K562 (cell line): ENCODE measurements around the gene SLC7A4. TPM values are rescaled to one million over a fixed set of nuclear protein-coding genes. Genes with fewer than 3 reads are reported as not detected.

ENCODE experiments used
- ATAC-seq: fragments of 200-7000 bp; cut with Tn5 transposase; 3 replicates; pipeline ENCODE4 v1.9.1; 2020; ENCODE audit warnings: moderate library complexity
- BruUV-seq: library from RNA; stranded (reverse); fragments of 400-500 nt; replicated peaks from 2 replicates; lab custom pipeline; 2021; lab: Mats Ljungman, UMichigan
- CTCF ChIA-PET: fragments of 300-600 bp; formaldehyde crosslinking; extraction: SDS; loops from one replicate; lab custom pipeline; 2021; ENCODE audit warnings: low intra/inter-chr PET ratio; lab: Yijun Ruan, JAX
- POLR2A ChIA-PET: fragments of 300-600, 350-650 bp; sonication (Branson Sonifier 250); formaldehyde crosslinking; extraction: SDS; loops from one replicate; lab custom pipeline; 2021; ENCODE audit warnings: antibody characterized with exemption, inconsistent platforms; lab: Yijun Ruan, JAX
- DNase-seq, 4 experiments: peaks; one replicate each; pipeline versions ENCODE4 v3.0.0 to v3.0.0-alpha.2; 2011 to 2018; ENCODE audit warnings: low spot score in 3 of 4, mixed read lengths in 3 of 4; ENCODE audit errors: extremely low read depth in 1 of 4
- FAIRE-seq: peaks from 2 replicates; lab custom pipeline; 2011; peaks lifted over from hg19 to GRCh38; lab: Jason Lieb, UNC
- H2AFZ ChIP-seq: 2 replicates; pipeline ENCODE4 v1.6.0; 2011; ENCODE audit warnings: low read depth, low read length, control low read depth, inconsistent platforms
- H3K27ac ChIP-seq: fragments of 200-600 bp; 3 replicates; pipeline ENCODE4 v1.8.0; 2011; ENCODE audit warnings: low read depth, mild to moderate bottlenecking, control low read depth, inconsistent platforms, low read length, moderate library complexity, mixed read lengths; ENCODE audit errors: extremely low read depth
- H3K27me3 ChIP-seq, 2 experiments: fragments of 300-600 bp in 1 of 2; 2 replicates in 1 of 2; 3 replicates in 1 of 2; pipeline versions ENCODE4 v1.6.0 to v1.8.0; 2011; ENCODE audit warnings: inconsistent platforms in 2 of 2, low read length in 2 of 2, mild to moderate bottlenecking in 1 of 2, mixed read lengths in 1 of 2, moderate library complexity in 1 of 2; ENCODE audit not compliant: control insufficient read depth in 2 of 2, insufficient read depth in 2 of 2
- H3K36me3 ChIP-seq: fragments of 300-600 bp; 3 replicates; pipeline ENCODE4 v1.8.0; 2011; ENCODE audit warnings: mild to moderate bottlenecking, low read length, inconsistent platforms; ENCODE audit not compliant: control insufficient read depth, insufficient read depth
- H3K4me1 ChIP-seq, 2 experiments: fragments of 200-600 bp in 1 of 2; replicated peaks in 1 of 2; 2 replicates in 1 of 2; 3 replicates in 1 of 2; pipeline versions ENCODE4 v1.5.1 to v1.8.0; 2011; ENCODE audit warnings: inconsistent platforms in 2 of 2, low read length in 2 of 2, mild to moderate bottlenecking in 1 of 2, mixed read lengths in 1 of 2, moderate library complexity in 1 of 2; ENCODE audit not compliant: control insufficient read depth in 2 of 2, insufficient read depth in 2 of 2
- H3K4me2 ChIP-seq: 2 replicates; pipeline ENCODE4 v1.6.1; 2011; ENCODE audit warnings: low read length, control low read depth, inconsistent platforms, mixed read lengths; ENCODE audit not compliant: insufficient read depth
- H3K4me3 ChIP-seq: fragments of 200-600 bp; sonication (generic), shearing (Covaris generic); 2 replicates; pipeline ENCODE4 v1.5.1; 2016; ENCODE audit warnings: control low read depth, inconsistent platforms
- H3K79me2 ChIP-seq: fragments of 200-600 bp; 3 replicates; pipeline ENCODE4 v1.8.0; 2011; ENCODE audit warnings: low read length, inconsistent platforms; ENCODE audit not compliant: control insufficient read depth, insufficient read depth
- H3K9ac ChIP-seq, 2 experiments: 2 replicates each; pipeline versions ENCODE4 v1.6.0 to v1.6.1; 2011; ENCODE audit warnings: low read depth in 2 of 2, low read length in 2 of 2, control low read depth in 1 of 2, inconsistent platforms in 1 of 2, mild to moderate bottlenecking in 1 of 2, mixed read lengths in 1 of 2; ENCODE audit not compliant: insufficient read depth in 1 of 2
- H3K9me1 ChIP-seq: one replicate; pipeline ENCODE4 v1.6.0; 2011; ENCODE audit warnings: inconsistent platforms, mild to moderate bottlenecking, low read length, moderate library complexity; ENCODE audit not compliant: control insufficient read depth, insufficient read depth
- H3K9me3 ChIP-seq: replicated peaks from 2 replicates; pipeline ENCODE4 v1.5.1; 2011; ENCODE audit warnings: low read depth, low read length, inconsistent platforms; ENCODE audit not compliant: control insufficient read depth, insufficient read depth
- H4K20me1 ChIP-seq: replicated peaks from 2 replicates; pipeline ENCODE4 v1.6.1; 2011; ENCODE audit warnings: low read length, inconsistent platforms, mixed read lengths; ENCODE audit not compliant: control insufficient read depth, insufficient read depth
- CXXC5 ChIP-seq: fragments of 250-450 bp; sonication (Bioruptor Pico); IDR thresholded peaks from 2 replicates; pipeline ENCODE4 v1.8.0; 2022; ENCODE audit warnings: inconsistent platforms, mild to moderate bottlenecking, moderate library complexity
- HDAC6 ChIP-seq: IDR thresholded peaks from 2 replicates; pipeline ENCODE4 v1.6.1; 2012; ENCODE audit warnings: low read depth, mild to moderate bottlenecking, control low read depth, inconsistent platforms, low read length, moderate library complexity
- WGBS: fragments of 100-300 bp; shearing (Covaris generic); methylation state at CpG from one replicate; pipeline ENCODE4 v1.1.6; 2016; ENCODE audit warnings: low coverage, mixed read lengths; ENCODE audit not compliant: insufficient coverage; ENCODE audit errors: missing lambda C conversion rate; 5-methylcytosine and 5-hydroxymethylcytosine counted together
- in situ Hi-C: fragments of 300-500 bp; cut with MboI; formaldehyde crosslinking; loops from 4 replicates; pipeline ENCODE4 v1.15.0; 2018; ENCODE audit warnings: inconsistent platforms, mixed read lengths
- intact Hi-C: fragments of 100-400 bp; cut with micrococcal nuclease; formaldehyde crosslinking; loops from 2 replicates; pipeline ENCODE4 v1.14.2; 2022
- polyA plus RNA-seq, 8 experiments: library from polyadenylated mRNA; depleted of rRNA in 4 of 8; stranded (reverse) in 5 of 8; unstranded in 3 of 8; fragments of >200 nt; fragmentation: Nextera tagmentation in 2 of 8; fragmentation: Illumina TruSeq in 1 of 8; extraction: Ambion mirVana in 2 of 8; extraction: Trizol in 1 of 8; gene quantifications; 2 replicates each; pipeline versions ENCODE4 v1.2.1 to v1.2.3, GENCODE V29; 2011 to 2014; ENCODE audit warnings: inconsistent platforms in 1 of 8, missing spikeins in 1 of 8
- total RNA-seq, 7 experiments: library from RNA; depleted of rRNA in 6 of 7; stranded (reverse); fragments of >200 nt in 6 of 7; fragmentation: Illumina TruSeq in 2 of 7; extraction: Trizol in 2 of 7; gene quantifications; 2 replicates each; pipeline versions ENCODE4 v1.2.1 to v1.2.3, GENCODE V29; 2011 to 2021; ENCODE audit warnings: low replicate concordance in 1 of 7
- TF ChIP-seq, protein P1 (sequence below): IDR thresholded peaks from 2 replicates; pipeline ENCODE4 v1.6.1; 2016; ENCODE audit warnings: missing genetic modification characterization, missing compliant biosample characterization

SLC7A4 gene
- total and polyA plus RNA-seq, 9 of the 15 experiments (the other 6 are each of a cell fraction or from before 2014, with no cell fraction given), result not detected

DNA sequence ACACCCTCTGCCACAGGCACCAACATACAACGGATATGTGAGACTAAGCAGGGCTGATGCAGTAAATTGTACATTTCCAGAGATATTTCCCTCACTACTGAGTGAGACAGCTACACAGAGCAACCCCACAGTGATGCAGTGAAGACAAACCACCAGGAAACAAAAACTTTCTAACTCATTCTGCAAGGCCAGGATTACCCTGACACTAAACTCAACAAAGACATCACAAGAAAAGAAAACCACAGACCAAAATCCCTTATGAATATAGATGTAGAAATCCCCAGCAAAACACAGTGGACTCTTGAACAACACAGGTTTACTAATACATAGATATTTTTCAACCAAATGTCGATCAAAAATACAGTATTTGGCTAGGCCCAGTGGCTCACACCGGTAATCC lies 1.5 kb upstream of the SLC7A4 start:
- H4K20me1 ChIP-seq, result peaks cover 18% of the 10 kb centered on the region
- H3K4me2 ChIP-seq, result no peak overlapping the region
- H3K9me3 ChIP-seq, result no peaks in the 10 kb centered on the region
- 13% methylated on average over 3 of the region's 3 CpGs for WGBS
- no peak overlapping the region for H3K9ac ChIP-seq
- in situ Hi-C loops (no loop called here), intact Hi-C loops (no loop called here)
- ChIA-PET CTCF (no interaction called here), POLR2A (interaction anchor here (0.6 to 10.2 kb wide), 9 partner anchors 9 to 1902 kb away, joined by 3 to 120 read pairs (median 4); partner anchors contain the start of genes LRRC74B and P2RX6)
- BruUV-seq, result no TSS peak
- H3K36me3 ChIP-seq, result no peaks in the 10 kb centered on the region
- no peak for FAIRE-seq
- no peak overlapping the region for H2AFZ ChIP-seq
- H3K79me2 ChIP-seq, result no peaks in the 10 kb centered on the region
- H3K27me3 ChIP-seq, result peaks cover 31 to 45% of the 10 kb centered on the region in 2 experiments; a peak in 4 of 5 replicates
- TF ChIP-seq, protein P1, sequence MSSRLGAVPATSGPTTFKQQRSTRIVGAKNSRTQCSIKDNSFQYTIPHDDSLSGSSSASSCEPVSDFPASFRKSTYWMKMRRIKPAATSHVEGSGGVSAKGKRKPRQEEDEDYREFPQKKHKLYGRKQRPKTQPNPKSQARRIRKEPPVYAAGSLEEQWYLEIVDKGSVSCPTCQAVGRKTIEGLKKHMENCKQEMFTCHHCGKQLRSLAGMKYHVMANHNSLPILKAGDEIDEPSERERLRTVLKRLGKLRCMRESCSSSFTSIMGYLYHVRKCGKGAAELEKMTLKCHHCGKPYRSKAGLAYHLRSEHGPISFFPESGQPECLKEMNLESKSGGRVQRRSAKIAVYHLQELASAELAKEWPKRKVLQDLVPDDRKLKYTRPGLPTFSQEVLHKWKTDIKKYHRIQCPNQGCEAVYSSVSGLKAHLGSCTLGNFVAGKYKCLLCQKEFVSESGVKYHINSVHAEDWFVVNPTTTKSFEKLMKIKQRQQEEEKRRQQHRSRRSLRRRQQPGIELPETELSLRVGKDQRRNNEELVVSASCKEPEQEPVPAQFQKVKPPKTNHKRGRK, result peak; percentile 40; the same call in 1 of the 2 replicates
- no peak for TF ChIP-seq CXXC5 (CRISPR knock-in tag)
- 0 out of 2 replicates have a peak, but pooled peaks have one; percentile 39 for TF ChIP-seq HDAC6
- peaks cover 16 to 46% of the 10 kb centered on the region in 2 experiments for H3K4me1 ChIP-seq
- no peak overlapping the region for H3K4me3 ChIP-seq
- peaks cover 4% of the 10 kb centered on the region for H3K9me1 ChIP-seq
- no peak for ATAC-seq
- no peak overlapping the region for H3K27ac ChIP-seq
- no peak for DNase-seq
